Measurements from ENCODE around the gene ZNF384. TPM values are rescaled to one million over a fixed set of nuclear protein-coding genes. Genes with fewer than 3 reads are reported as not detected.

ZNF384 gene
- total RNA-seq, 1 donor from 2014 or later = 34.0 TPM

DNA sequence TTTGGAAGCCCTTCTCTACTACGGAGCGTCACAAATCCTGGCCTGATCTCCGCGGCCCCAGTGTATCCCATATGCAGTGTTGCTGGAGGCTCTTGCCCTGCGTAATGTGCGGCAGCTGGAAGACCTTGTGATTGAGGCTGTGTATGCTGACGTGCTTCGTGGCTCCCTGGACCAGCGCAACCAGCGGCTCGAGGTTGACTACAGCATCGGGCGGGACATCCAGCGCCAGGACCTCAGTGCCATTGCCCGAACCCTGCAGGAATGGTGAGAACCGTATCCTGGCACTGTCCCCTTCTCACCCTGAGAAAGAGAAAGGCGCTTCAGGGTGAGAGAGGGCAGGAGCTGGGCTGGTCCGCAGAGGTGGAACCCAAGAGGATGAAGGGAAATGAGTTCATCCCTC is 40.0 kb upstream of the ZNF384 start:
- Histone ChIP-seq H3K27me3 (ENCODE audit: control insufficient read depth, insufficient read depth, low read length) (no peaks in the 10 kb centered on the region), H3K4me3 (ENCODE audit: low read depth, low read length) (no peak overlapping the region), H3K36me3 (ENCODE audit: control insufficient read depth, insufficient read depth, low read length) (peaks cover 2% of the 10 kb centered on the region)
- TF ChIP-seq, protein P1, sequence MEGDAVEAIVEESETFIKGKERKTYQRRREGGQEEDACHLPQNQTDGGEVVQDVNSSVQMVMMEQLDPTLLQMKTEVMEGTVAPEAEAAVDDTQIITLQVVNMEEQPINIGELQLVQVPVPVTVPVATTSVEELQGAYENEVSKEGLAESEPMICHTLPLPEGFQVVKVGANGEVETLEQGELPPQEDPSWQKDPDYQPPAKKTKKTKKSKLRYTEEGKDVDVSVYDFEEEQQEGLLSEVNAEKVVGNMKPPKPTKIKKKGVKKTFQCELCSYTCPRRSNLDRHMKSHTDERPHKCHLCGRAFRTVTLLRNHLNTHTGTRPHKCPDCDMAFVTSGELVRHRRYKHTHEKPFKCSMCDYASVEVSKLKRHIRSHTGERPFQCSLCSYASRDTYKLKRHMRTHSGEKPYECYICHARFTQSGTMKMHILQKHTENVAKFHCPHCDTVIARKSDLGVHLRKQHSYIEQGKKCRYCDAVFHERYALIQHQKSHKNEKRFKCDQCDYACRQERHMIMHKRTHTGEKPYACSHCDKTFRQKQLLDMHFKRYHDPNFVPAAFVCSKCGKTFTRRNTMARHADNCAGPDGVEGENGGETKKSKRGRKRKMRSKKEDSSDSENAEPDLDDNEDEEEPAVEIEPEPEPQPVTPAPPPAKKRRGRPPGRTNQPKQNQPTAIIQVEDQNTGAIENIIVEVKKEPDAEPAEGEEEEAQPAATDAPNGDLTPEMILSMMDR (IDR thresholded peaks at IDR 0.05; ENCODE audit: insufficient read depth, low read length, poor library complexity, severe bottlenecking) = no peak
- DNase-seq (ENCODE audit: low read depth) = no peak

DNA sequence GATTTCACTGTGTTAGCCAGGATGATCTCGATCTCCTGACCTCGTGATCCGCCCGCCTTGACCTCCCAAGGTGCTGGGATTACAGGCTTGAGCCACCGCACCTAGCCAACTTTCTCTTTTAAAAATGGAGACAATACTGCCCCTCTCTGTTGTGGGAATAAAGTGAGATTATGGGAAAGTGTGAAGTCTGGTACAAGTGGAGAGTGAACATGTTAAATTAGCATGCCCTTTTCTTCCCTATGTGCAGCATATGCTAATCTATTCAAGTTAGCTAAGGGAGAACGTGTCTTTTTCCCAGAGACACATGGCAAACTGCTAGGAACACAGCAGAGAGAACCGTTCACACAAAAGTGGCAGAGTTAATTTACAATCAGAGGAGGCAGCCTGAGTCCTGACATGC is 36.2 kb upstream of the ZNF384 start:
- no peak overlapping the region for H3K4me3 ChIP-seq (ENCODE audit: low read depth, low read length)
- TF ChIP-seq, protein P1 (IDR thresholded peaks at IDR 0.05; ENCODE audit: insufficient read depth, low read length, poor library complexity, severe bottlenecking) = no peak
- no peak for DNase-seq (ENCODE audit: low read depth)
- H3K27me3 ChIP-seq (ENCODE audit: control insufficient read depth, insufficient read depth, low read length) = no peaks in the 10 kb centered on the region
- peaks cover 2% of the 10 kb centered on the region for H3K36me3 ChIP-seq (ENCODE audit: control insufficient read depth, insufficient read depth, low read length)

DNA sequence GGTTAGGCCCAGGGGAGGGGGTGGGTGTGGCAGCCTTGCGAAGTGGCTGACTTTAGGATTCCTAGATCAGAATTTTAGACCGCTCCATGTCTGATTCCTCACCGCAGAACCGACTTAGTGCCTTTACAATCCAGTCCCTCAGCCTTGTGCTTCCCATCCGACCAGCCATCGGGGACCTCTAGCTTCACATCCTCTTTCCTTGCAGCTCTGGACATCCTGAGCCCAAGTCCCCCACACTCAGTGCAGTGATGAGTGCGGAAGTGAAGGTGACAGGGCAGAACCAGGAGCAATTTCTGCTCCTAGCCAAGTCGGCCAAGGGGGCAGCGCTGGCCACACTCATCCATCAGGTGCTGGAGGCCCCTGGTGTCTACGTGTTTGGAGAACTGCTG is 35.2 kb upstream of the ZNF384 start:
- TF ChIP-seq, protein P1 (IDR thresholded peaks at IDR 0.05; ENCODE audit: insufficient read depth, low read length, poor library complexity, severe bottlenecking) = no peak
- no peak for DNase-seq (ENCODE audit: low read depth)
- Histone ChIP-seq H3K27me3 (ENCODE audit: control insufficient read depth, insufficient read depth, low read length) (no peaks in the 10 kb centered on the region), H3K4me3 (ENCODE audit: low read depth, low read length) (peak overlapping the region; percentile 53), H3K36me3 (ENCODE audit: control insufficient read depth, insufficient read depth, low read length) (no peaks in the 10 kb centered on the region)

DNA sequence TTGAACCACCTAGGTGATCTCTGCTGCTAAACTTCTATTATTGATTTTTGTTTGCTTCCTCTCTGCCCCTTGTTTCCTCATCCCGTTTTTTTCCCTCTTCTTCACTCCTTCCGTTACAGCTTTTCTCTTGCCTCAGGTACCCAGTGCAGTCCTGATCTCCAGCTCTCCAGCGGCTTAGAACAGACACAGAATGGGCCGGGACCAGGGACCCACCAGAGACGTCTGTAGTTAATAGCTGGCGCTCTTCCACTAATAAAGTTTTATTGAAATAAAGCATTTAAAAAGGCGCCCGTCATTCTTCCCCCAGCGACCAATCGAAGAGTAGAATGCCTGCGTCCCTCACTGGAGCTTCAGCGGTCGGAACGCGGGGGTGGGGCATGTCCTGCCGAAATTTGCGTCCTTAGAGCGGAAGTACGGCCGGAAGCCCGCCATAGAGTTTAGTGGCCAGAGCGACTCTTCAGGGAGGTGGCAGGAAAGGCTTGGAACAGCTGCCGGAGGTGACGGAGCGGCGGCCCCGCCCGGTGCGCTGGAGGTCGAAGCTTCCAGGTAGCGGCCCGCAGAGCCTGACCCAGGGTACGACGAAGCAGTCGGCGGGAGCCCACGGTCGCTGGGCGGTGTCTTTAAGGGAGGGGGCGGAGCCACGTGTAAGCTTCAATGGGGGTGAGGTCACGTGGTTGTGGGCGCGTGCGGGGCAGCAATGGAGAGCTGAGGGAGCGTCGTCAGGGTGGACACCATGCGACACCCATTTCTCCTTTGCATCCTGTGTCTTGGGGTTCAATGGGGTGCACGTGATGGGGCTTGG is 34.6 kb upstream of the ZNF384 start, which contains the start of gene COPS7A:
Gene COPS7A, plus strand, starts transcription at position 440 of the 802 bp plus-strand sequence. CDS start 611 bp downstream, outside the sequence.
- DNase-seq (ENCODE audit: low read depth) = peak; percentile 99
- H3K4me3 ChIP-seq (ENCODE audit: low read depth, low read length) = peak within 1 kb of the TSS; percentile 53
- no peaks in the 10 kb centered on the region for H3K36me3 ChIP-seq (ENCODE audit: control insufficient read depth, insufficient read depth, low read length)
- TF ChIP-seq, protein P1 (IDR thresholded peaks at IDR 0.05; ENCODE audit: insufficient read depth, low read length, poor library complexity, severe bottlenecking) = no peak
- no peaks in the 10 kb centered on the region for H3K27me3 ChIP-seq (ENCODE audit: control insufficient read depth, insufficient read depth, low read length)

DNA sequence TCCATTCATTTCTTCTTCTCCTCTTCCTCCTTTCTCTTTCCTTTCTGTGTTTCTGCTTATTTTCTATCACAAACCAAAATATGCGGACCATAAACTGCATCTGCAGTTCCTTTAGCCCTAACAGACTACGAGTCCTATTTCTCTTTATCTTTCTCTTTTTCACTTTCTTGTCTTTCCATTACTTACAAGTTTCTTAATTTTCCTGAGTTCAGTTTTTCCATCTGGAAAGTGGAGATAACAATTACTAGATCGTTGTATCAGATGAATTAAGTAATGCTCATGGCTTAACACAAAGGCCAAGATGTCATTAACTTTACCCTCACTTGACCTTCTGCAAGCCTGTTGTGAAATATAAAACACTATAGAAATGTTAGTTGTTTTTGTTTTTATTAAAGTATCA is 33.7 kb upstream of the ZNF384 start:
- no peak overlapping the region for H3K4me3 ChIP-seq (ENCODE audit: low read depth, low read length)
- DNase-seq (ENCODE audit: low read depth) = no peak
- no peaks in the 10 kb centered on the region for H3K27me3 ChIP-seq (ENCODE audit: control insufficient read depth, insufficient read depth, low read length)
- H3K36me3 ChIP-seq (ENCODE audit: control insufficient read depth, insufficient read depth, low read length) = no peaks in the 10 kb centered on the region
- TF ChIP-seq, protein P1 (IDR thresholded peaks at IDR 0.05; ENCODE audit: insufficient read depth, low read length, poor library complexity, severe bottlenecking) = no peak

All from kidney epithelial cell (primary cell).